ENCODE data around the gene DIAPH3. TPM values are rescaled to one million over a fixed set of nuclear protein-coding genes. Genes with fewer than 3 reads are reported as not detected.

Gene DIAPH3
- total RNA-seq, 1 donor, result 30.7 TPM

- DNase-seq (ENCODE audit: low read depth), result no peak
- H3K4me3 ChIP-seq (ENCODE audit: low read depth, low read length), result no peak overlapping the region
- no peak for TF ChIP-seq CTCF (IDR thresholded peaks at IDR 0.05; ENCODE audit: insufficient read depth, low read depth, low read length)
These were observed 538.6 kb downstream of the DIAPH3 start for GRCh38 chr13:59625111-59625510.

DNA sequence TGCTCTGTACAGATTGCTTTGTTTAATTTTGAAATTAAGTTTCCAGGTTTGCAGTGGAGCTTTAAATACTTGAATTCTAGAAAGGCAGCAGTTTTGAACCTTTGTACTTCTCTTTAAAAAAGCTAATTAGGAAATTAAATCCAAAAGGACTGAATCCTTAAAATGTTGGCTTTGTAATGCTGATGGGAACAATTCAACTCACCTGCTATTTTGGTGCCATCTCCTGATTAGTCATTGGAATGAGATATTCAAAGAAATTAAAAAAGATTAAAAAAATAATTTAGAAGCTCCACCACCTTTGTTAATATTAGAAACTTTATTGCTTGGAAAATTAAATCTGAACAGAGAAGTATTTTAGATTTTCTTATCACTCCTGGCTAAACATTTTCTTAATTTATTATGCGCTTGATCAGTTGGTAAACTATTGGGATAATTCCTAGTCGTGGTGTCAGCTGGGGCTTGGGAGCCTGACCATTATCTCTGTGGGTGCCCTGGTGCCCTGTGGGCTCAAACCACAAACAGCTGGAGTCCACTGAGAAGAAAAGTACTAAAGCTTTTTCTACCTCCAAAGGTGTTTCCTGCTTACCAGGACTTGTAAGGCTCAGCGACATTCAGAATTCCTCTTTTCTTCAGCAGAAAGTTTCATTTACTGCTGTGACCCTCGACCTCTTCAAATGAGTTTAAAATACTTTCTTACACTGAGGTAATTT lies 540.4 kb downstream of the DIAPH3 start:
- no peak for DNase-seq (ENCODE audit: low read depth)
- TF ChIP-seq CTCF (IDR thresholded peaks at IDR 0.05; ENCODE audit: insufficient read depth, low read depth, low read length), result no peak
- no peak overlapping the region for H3K4me3 ChIP-seq (ENCODE audit: low read depth, low read length)

GRCh38 chr13:59621773-59622172 lies 542.0 kb downstream of the DIAPH3 start:
- TF ChIP-seq CTCF (IDR thresholded peaks at IDR 0.05; ENCODE audit: insufficient read depth, low read depth, low read length), result no peak
- H3K4me3 ChIP-seq (ENCODE audit: low read depth, low read length), result no peak overlapping the region
- DNase-seq (ENCODE audit: low read depth), result no peak

Small RNA genes within 50 kb of the gene (small RNA-seq; reads per million reads assigned to genes)
- not detected for gene RN7SL375P
- not detected for gene RNY4P28

Other genes starting within 250 kb of the DIAPH3 start
- 16.8 and 17.3 TPM in 2 replicates for gene TDRD3, start 233.3 kb upstream of the DIAPH3 start, total RNA-seq